ENCODE measurements around the gene HMGN4. TPM values are rescaled to one million over a fixed set of nuclear protein-coding genes. Genes with fewer than 3 reads are reported as not detected.

HMGN4 gene
- total and polyA plus RNA-seq, 9 of the 15 experiments (the other 6 are each of a cell fraction or from before 2014, with no cell fraction given): 35.4 to 134 (median 94.1) TPM

GRCh38 chr6:26594730-26595632, 56.8 kb downstream of the HMGN4 start (continued):
- no peak for TF ChIP-seq ZHX1 (conservative IDR thresholded peaks at IDR 0.05; ENCODE audit: low read length)
- TF ChIP-seq SMARCC2 (IDR thresholded peaks at IDR 0.05; ENCODE audit: low read depth): no peak
- no peak for TF ChIP-seq RBM15 (IDR thresholded peaks at IDR 0.05; ENCODE audit: insufficient read depth, low read length)
- no peak for TF ChIP-seq ZBTB9 (CRISPR knock-in tag; IDR thresholded peaks at IDR 0.05)
- TF ChIP-seq ELF2 (CRISPR knock-in tag; IDR thresholded peaks at IDR 0.05): no peak
- TF ChIP-seq, protein P1, sequence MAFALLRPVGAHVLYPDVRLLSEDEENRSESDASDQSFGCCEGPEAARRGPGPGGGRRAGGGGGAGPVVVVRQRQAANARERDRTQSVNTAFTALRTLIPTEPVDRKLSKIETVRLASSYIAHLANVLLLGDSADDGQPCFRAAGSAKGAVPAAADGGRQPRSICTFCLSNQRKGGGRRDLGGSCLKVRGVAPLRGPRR (CRISPR knock-in tag; IDR thresholded peaks at IDR 0.05): no peak
- no peak for TF ChIP-seq TCFL5 (CRISPR knock-in tag; conservative IDR thresholded peaks at IDR 0.05)
- no peak for TF ChIP-seq RAD51 (IDR thresholded peaks at IDR 0.05; ENCODE audit: borderline replicate concordance, low read depth)
- no peak for TF ChIP-seq ZNF121 (CRISPR knock-in tag; conservative IDR thresholded peaks at IDR 0.05)
- TF ChIP-seq, protein P2, sequence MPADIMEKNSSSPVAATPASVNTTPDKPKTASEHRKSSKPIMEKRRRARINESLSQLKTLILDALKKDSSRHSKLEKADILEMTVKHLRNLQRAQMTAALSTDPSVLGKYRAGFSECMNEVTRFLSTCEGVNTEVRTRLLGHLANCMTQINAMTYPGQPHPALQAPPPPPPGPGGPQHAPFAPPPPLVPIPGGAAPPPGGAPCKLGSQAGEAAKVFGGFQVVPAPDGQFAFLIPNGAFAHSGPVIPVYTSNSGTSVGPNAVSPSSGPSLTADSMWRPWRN (IDR thresholded peaks at IDR 0.05; ENCODE audit: low read depth): 0 out of 2 replicates have a peak, but pooled peaks have one; percentile 15
- TF ChIP-seq, protein P3, sequence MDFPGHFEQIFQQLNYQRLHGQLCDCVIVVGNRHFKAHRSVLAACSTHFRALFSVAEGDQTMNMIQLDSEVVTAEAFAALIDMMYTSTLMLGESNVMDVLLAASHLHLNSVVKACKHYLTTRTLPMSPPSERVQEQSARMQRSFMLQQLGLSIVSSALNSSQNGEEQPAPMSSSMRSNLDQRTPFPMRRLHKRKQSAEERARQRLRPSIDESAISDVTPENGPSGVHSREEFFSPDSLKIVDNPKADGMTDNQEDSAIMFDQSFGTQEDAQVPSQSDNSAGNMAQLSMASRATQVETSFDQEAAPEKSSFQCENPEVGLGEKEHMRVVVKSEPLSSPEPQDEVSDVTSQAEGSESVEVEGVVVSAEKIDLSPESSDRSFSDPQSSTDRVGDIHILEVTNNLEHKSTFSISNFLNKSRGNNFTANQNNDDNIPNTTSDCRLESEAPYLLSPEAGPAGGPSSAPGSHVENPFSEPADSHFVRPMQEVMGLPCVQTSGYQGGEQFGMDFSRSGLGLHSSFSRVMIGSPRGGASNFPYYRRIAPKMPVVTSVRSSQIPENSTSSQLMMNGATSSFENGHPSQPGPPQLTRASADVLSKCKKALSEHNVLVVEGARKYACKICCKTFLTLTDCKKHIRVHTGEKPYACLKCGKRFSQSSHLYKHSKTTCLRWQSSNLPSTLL (IDR thresholded peaks at IDR 0.05): no peak; the same call in 1 of the 2 replicates
- TF ChIP-seq PTRF (tag; IDR thresholded peaks at IDR 0.05): no peak
- no peak for TF ChIP-seq ZNF79 (CRISPR knock-in tag; IDR thresholded peaks at IDR 0.05; ENCODE audit: low read depth)
- TF ChIP-seq ZKSCAN8 (CRISPR knock-in tag; IDR thresholded peaks at IDR 0.05): no peak
- no peak for TF ChIP-seq POU5F1 (IDR thresholded peaks at IDR 0.05; ENCODE audit: borderline replicate concordance, low read depth, low read length, partially characterized antibody)
- TF ChIP-seq ZNF449 (CRISPR knock-in tag; IDR thresholded peaks at IDR 0.05): no peak
- peak; percentile 38 for TF ChIP-seq CREM (IDR thresholded peaks at IDR 0.05; ENCODE audit: low read depth)
- no peak for TF ChIP-seq HNRNPLL (IDR thresholded peaks at IDR 0.05; ENCODE audit: low read depth, low read length, poor library complexity, severe bottlenecking)

Data from K562 (cell line).